Caco-2 (cell line): ENCODE measurements around the gene FUCA2. TPM values are rescaled to one million over a fixed set of nuclear protein-coding genes. Genes with fewer than 3 reads are reported as not detected.

ENCODE experiments used
- BruUV-seq: library from RNA; stranded (reverse); fragments of 400-500 nt; replicated peaks from 2 replicates; lab custom pipeline; 2021; lab: Mats Ljungman, UMichigan
- CTCF ChIA-PET: fragments of 300-600 bp; sonication (Branson Sonifier 250); formaldehyde crosslinking; loops from one replicate; lab custom pipeline; 2022; ENCODE audit warnings: antibody characterized with exemption; lab: Charles Lee
- POLR2A ChIA-PET: fragments of 300-600 bp; sonication (Branson Sonifier 250); formaldehyde crosslinking; loops from one replicate; lab custom pipeline; 2022; ENCODE audit warnings: antibody characterized with exemption; lab: Charles Lee
- DNase-seq, 2 experiments: peaks; one replicate each; pipeline versions ENCODE4 v3.0.0 to v3.0.0-alpha.2; 2020 to 2022
- H3K27me3 ChIP-seq: replicated peaks from 2 replicates; pipeline ENCODE4 v1.6.0; 2011; ENCODE audit warnings: low read length; ENCODE audit not compliant: control insufficient read depth, insufficient read depth
- H3K36me3 ChIP-seq: 2 replicates; pipeline ENCODE4 v1.5.1; 2011; ENCODE audit warnings: low read length; ENCODE audit not compliant: control insufficient read depth, insufficient read depth
- H3K4me1 ChIP-seq: fragments of 250-450 bp; sonication (Bioruptor Pico); 2 replicates; pipeline ENCODE4 v1.5.1; 2020; ENCODE audit warnings: mild to moderate bottlenecking
- H3K4me3 ChIP-seq: 2 replicates; pipeline ENCODE4 v1.5.1; 2011; ENCODE audit warnings: low read depth, mild to moderate bottlenecking, control low read depth, low read length
- H3K9me3 ChIP-seq: fragments of 250-450 bp; sonication (Bioruptor Pico); 2 replicates; pipeline ENCODE4 v1.5.1; 2020; ENCODE audit warnings: mild to moderate bottlenecking, moderate library complexity
- H3K27ac Mint-ChIP-seq: one replicate; pipeline ENCODE4 v1.8.0; 2022; ENCODE audit warnings: mixed read lengths; ENCODE audit not compliant: unreplicated experiment
- H3K27me3 Mint-ChIP-seq: one replicate; pipeline ENCODE4 v1.8.0; 2022; ENCODE audit warnings: mixed read lengths; ENCODE audit not compliant: insufficient read depth, unreplicated experiment
- H3K36me3 Mint-ChIP-seq: one replicate; pipeline ENCODE4 v1.8.0; 2022; ENCODE audit warnings: mild to moderate bottlenecking, mixed read lengths; ENCODE audit not compliant: insufficient read depth, unreplicated experiment
- H3K4me1 Mint-ChIP-seq: one replicate; pipeline ENCODE4 v1.8.0; 2022; ENCODE audit warnings: low read depth, mixed read lengths; ENCODE audit not compliant: unreplicated experiment
- H3K4me3 Mint-ChIP-seq: one replicate; pipeline ENCODE4 v1.8.0; 2022; ENCODE audit warnings: mild to moderate bottlenecking, moderate library complexity, mixed read lengths; ENCODE audit not compliant: unreplicated experiment
- H3K9me3 Mint-ChIP-seq: one replicate; pipeline ENCODE4 v1.8.0; 2022; ENCODE audit warnings: mixed read lengths; ENCODE audit not compliant: unreplicated experiment
- intact Hi-C: fragments of 100-400 bp; cut with micrococcal nuclease; formaldehyde crosslinking; loops from one replicate; pipeline ENCODE4 v1.10.0; 2022; ENCODE audit not compliant: unreplicated experiment
- total RNA-seq: library from RNA; stranded (reverse); gene quantifications from 2 replicates; pipeline ENCODE4 v1.2.3, GENCODE V29; 2022
- TF ChIP-seq, protein P1 (sequence below), 2 experiments: fragments of 200-600 bp in 1 of 2; IDR thresholded peaks; 1 replicate in 1 of 2; 2 replicates in 1 of 2; pipeline versions ENCODE4 v1.5.1 to v1.8.0; 2011 to 2022; ENCODE audit warnings: antibody characterized with exemption in 1 of 2, control low read depth in 1 of 2, inconsistent platforms in 1 of 2, low read depth in 1 of 2, low read length in 1 of 2, mild to moderate bottlenecking in 1 of 2, moderate library complexity in 1 of 2; ENCODE audit not compliant: insufficient read depth in 1 of 2, severe bottlenecking in 1 of 2, unreplicated experiment in 1 of 2

Gene FUCA2
- total RNA-seq, 1 experiment from 2014 or later, result 102 TPM

DNA sequence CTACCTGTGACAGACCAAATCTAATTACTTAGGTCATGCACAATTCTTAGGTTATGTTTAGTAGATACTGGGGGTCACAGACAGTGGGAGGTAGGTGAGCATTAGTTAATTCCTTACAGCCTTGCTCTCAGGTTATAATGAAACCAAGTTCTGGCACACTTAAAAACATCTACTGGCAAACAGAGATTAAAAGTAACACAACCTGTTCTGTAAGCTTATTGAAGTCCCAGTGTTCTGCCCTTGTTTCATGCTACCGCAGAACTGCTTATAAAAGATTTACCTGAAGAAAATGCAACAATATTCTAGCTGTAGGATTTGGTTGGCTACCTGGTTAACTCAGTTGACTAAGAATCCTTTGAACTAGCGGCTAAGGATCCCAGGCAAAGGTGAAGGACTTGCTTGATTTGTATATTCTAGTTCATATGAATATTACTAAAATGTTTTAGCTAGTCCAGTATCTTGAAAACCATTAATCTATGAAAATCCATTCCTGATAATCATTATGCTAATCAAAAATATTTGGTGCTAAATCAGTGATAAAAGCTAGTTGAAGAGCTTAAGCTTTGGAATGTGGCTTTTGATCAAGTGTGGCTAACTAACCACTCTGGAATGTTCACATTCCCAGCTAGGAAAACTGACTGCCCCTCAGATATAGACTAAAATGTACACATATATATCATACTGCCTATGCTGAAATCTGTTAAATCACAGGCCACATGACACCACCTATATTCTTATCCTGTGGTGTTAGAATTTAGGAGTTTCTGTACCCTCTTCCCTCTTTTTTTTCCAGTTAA lies 53.8 kb downstream of the FUCA2 start:
- no peaks in the 10 kb centered on the region for H3K9me3 ChIP-seq
- no peaks in the 10 kb centered on the region; the same call in 1 of the 2 replicates for H3K36me3 ChIP-seq
- ChIA-PET CTCF (interaction anchor here (0.9 kb wide), 1 partner anchor 88 kb away, joined by 3 read pairs; no protein-coding TSS in a partner anchor), POLR2A (interaction anchor here (0.6 to 0.8 kb wide), 3 partner anchors 47 to 88 kb away, joined by 3 to 8 read pairs (median 3); no protein-coding TSS in a partner anchor)
- Mint-ChIP-seq H3K9me3 (no peaks in the 10 kb centered on the region), H3K27ac (peak overlapping the region; percentile 66), H3K27me3 (no peaks in the 10 kb centered on the region), H3K4me1 (peaks cover 27% of the 10 kb centered on the region), H3K4me3 (peak overlapping the region; percentile 56), H3K36me3 (peaks cover 26% of the 10 kb centered on the region)
- BruUV-seq, result no TSS peak
- no peaks in the 10 kb centered on the region for H3K27me3 ChIP-seq
- no peak overlapping the region for H3K4me3 ChIP-seq
- intact Hi-C loops, result no loop called here
- peak in 1 of 2 experiments; percentile 29 for DNase-seq
- TF ChIP-seq, protein P1, sequence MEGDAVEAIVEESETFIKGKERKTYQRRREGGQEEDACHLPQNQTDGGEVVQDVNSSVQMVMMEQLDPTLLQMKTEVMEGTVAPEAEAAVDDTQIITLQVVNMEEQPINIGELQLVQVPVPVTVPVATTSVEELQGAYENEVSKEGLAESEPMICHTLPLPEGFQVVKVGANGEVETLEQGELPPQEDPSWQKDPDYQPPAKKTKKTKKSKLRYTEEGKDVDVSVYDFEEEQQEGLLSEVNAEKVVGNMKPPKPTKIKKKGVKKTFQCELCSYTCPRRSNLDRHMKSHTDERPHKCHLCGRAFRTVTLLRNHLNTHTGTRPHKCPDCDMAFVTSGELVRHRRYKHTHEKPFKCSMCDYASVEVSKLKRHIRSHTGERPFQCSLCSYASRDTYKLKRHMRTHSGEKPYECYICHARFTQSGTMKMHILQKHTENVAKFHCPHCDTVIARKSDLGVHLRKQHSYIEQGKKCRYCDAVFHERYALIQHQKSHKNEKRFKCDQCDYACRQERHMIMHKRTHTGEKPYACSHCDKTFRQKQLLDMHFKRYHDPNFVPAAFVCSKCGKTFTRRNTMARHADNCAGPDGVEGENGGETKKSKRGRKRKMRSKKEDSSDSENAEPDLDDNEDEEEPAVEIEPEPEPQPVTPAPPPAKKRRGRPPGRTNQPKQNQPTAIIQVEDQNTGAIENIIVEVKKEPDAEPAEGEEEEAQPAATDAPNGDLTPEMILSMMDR (IDR thresholded peaks at IDR 0.05; ENCODE audit: insufficient read depth in 1 of 2, low read depth in 1 of 2, low read length in 1 of 2, severe bottlenecking in 1 of 2, unreplicated experiment in 1 of 2), result no peak
- H3K4me1 ChIP-seq, result peaks cover 35% of the 10 kb centered on the region

DNA sequence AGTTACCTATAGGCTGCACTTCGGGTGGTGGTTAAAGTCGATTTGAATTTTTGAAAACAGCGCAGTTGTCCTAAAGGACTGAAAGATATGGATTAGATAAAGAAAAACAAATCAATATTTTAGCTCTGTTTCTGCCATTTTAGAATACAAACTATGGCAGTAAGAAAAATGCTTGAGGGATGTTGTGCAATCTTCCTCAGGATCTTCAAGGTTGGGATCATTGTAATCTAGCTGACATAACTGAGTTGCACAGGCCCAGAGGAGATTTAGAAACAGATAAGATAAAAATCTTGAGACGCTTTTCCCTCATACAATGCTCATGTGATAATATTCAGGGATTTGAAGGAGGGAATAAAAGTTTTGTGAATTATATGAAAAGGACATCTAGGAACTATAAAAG lies 60.0 kb downstream of the FUCA2 start:
- Mint-ChIP-seq H3K4me1 (peaks cover 15% of the 10 kb centered on the region), H3K4me3 (peak overlapping the region; percentile 95), H3K9me3 (no peaks in the 10 kb centered on the region), H3K36me3 (peaks cover 16% of the 10 kb centered on the region), H3K27ac (peak overlapping the region; percentile 98), H3K27me3 (no peaks in the 10 kb centered on the region)
- Histone ChIP-seq H3K27me3 (no peaks in the 10 kb centered on the region), H3K9me3 (no peaks in the 10 kb centered on the region), H3K4me3 (peak overlapping the region; percentile 69), H3K4me1 (peaks cover 18% of the 10 kb centered on the region), H3K36me3 (no peaks in the 10 kb centered on the region)
- TF ChIP-seq, protein P1 (IDR thresholded peaks at IDR 0.05; ENCODE audit: insufficient read depth in 1 of 2, low read depth in 1 of 2, low read length in 1 of 2, severe bottlenecking in 1 of 2, unreplicated experiment in 1 of 2), result no peak
- POLR2A ChIA-PET, result interaction anchor here (1.5 kb wide), 1 partner anchor 39 kb away, joined by 4 read pairs; no protein-coding TSS in a partner anchor
- intact Hi-C loops, result loop anchor here (2.0 to 5.0 kb wide), 2 partner anchors 85 to 201 kb away; no protein-coding TSS in a partner anchor
- CTCF ChIA-PET, result no interaction called here
- BruUV-seq, result no TSS peak
- DNase-seq, result peak in 1 of 2 experiments; percentile 15
